NCI-H2081 treated with DMSO at 0.1 percent for 48 hours (cell line): ENCODE results near the gene OR2AE1.
"Not testable (repeated sequence)": the region's sequence is repeated elsewhere in the genome, so short reads cannot be mapped to it uniquely, and the experiment has no call there.

Source experiments
- DNase-seq: peaks from one replicate; lab custom pipeline; 2025; lab: John Stamatoyannopoulos, UW

Gene OR2AE1, protein sequence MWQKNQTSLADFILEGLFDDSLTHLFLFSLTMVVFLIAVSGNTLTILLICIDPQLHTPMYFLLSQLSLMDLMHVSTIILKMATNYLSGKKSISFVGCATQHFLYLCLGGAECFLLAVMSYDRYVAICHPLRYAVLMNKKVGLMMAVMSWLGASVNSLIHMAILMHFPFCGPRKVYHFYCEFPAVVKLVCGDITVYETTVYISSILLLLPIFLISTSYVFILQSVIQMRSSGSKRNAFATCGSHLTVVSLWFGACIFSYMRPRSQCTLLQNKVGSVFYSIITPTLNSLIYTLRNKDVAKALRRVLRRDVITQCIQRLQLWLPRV

DNA sequence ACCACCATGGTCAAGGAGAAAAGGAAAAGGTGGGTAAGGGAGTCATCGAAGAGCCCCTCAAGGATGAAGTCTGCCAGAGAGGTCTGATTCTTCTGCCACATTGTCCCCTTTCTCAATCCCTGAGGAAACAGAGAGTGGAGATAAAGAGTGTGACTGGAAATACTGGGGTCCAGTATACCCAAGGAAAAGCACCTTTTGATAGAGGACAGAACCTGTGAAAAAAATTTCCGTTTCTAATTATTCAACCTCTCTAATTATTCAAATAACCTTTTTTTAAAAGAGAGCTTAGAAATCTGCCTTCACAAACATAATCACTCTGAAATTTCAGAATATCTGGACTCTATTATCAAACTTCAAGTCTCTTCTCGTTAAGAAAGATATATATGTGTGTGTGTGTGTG, at the start of gene OR2AE1:
Gene OR2AE1 (minus strand): TSS at position 101 of the 400 bp plus-strand sequence. CDS start 0 bp downstream, at position 101.
- DNase-seq = no peak

DNA sequence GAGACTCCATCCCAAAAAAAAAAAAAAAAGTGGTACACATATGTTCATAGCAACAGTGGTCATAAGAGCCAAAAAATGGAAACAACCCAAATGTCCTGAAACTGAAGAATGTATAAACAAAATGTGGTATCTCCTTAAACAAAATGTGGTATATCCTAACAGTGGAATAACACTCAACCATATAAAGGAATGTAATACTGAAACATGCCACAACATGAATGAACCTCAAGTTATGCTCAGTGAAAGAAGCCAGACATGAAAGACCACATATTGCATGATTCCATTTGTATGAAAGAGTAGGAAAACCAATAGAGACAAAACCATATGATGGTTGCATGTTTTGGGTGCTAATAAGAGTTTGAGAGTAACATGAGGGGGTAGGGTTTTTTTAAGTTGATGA, 49.5 kb upstream of the OR2AE1 start:
- no peak for DNase-seq

DNA sequence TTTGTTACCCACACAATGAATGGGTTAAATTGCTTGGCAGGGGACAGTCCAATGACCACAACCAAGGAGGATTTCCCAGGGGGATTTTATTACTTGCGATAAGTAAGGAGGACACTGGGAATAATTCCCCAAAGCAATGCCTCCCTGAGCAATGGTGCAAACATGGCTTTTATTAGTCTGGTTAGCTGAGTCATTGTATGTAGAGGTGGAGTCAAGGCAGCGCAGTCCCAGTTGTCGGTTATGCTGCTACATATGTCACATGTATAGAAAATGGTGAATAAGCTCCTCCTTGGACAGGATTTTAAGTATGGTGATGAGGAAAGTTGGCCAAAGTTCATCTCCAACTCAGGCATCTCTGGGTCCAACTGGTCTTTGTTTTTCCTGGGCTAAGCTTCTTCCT, 46.4 kb upstream of the OR2AE1 start:
- no peak for DNase-seq

DNA sequence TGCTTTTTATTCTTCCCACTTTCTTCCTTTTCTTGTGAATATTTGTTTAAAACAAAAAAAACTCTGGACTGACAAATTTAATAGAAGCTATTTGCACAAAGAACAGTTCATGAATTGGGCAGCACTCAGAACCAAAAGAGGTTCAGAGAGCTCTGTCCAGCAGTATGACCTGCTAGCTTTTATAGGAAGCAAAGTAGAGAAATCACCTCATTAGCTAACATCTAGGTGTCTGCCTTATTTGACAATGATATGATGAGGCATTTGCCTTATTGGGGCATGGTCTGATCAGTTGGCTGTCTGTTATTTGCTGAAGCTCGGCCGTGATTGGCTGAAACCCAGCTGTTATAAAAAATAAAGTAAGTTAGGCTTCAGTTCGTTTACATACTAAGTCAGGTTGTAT, 43.3 kb upstream of the OR2AE1 start:
- DNase-seq = no peak

DNA sequence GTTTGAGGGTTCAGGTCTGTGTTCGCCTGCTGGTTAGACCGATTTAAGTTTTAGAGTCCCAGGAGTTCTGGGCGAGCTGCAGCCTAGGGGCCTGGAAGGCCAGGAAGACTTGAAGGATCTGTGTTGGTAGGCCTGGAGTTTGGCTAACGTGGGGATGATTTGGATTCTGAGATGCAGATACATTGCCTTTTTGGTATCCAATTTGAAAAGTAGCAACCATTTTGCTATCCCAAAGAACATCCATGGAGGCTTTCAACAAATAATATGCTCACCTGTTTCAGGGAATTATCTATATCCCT, 42.9 kb upstream of the OR2AE1 start:
- DNase-seq = no peak

DNA sequence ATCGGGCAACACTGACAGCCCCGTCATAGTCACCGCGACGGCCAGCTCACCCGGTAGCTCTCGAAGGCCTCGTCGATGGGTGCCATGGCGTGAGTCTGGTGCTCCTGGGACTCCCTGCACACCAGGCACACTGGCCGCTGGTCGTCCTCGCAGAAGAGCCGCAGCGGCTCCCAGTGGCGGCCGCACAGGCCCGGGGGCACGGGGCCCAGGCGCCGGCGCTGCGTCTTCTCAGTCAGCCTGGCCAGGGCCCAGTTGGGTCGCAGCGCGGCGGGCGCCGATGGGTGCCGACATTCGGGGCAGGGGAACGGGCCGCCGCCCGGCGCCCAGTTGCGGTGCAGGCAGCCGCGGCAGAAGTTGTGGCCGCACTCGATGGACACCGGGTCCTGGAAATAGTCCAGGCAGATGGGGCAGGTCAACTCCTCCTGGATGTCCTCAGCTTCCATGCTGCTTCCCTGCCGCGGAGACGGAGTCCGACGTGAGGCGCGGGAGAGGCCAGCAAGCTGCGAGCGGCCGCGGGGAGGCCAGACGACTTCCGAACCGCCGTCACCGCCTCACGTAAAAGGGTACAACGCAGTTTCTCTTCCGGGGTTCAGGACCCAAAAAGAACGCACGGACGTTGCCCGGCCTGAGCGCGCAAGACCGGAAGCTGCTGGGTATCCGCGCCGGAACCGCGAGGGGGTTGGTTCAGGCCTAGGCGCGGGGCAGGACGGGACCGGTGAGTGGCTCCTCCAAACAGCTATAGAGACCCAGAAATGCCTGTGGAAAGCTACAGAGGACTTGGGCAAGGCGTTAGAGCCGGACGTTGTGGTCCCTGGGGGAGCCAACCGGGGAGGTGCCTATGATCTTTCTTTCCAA, 42.4 kb upstream of the OR2AE1 start, which contains the start of gene TRIM4:
Gene TRIM4 (minus strand): TSS at position 572 of the 855 bp plus-strand sequence. CDS start 129 bp downstream, at position 443.
- DNase-seq = peak; percentile 72

DNA sequence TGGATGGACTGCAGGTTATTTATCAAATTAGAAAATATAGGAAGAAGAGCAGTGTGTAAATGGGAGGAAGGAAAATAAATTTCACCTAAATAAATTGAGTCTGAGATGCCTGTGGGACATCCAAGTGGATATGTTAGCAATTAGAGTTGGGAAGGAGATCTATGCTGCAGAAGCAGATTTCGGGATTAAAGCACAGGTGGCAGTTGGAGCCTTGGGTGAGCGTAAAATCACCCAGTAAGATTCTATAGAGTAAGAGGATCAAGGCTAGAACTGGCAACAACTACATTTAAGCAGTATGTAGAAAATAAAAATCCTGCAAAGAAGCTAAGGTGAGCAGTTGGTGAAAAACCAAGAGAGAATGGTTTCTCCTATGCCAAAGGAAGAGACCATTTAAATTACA, 34.1 kb upstream of the OR2AE1 start:
- DNase-seq = no peak

DNA sequence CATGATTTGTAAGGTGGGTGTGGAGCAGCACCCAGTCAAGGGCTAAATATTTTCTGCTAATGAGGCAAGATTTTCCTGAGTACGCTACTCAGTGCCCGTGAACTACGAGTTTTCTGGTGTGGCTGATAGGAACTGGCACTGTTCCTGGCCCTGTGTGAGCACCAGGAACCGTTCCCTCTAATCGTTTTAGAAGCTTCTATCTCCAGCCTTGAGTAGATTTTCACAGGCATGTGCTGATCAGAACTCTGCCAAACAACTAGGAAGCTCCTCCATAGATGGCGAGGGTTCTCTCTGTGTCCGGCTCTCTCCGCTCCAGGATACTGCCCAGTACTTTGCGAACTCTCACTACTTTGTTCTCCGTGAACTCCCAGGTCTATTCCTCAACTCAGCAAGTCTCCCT, 24.7 kb upstream of the OR2AE1 start:
- no peak for DNase-seq

DNA sequence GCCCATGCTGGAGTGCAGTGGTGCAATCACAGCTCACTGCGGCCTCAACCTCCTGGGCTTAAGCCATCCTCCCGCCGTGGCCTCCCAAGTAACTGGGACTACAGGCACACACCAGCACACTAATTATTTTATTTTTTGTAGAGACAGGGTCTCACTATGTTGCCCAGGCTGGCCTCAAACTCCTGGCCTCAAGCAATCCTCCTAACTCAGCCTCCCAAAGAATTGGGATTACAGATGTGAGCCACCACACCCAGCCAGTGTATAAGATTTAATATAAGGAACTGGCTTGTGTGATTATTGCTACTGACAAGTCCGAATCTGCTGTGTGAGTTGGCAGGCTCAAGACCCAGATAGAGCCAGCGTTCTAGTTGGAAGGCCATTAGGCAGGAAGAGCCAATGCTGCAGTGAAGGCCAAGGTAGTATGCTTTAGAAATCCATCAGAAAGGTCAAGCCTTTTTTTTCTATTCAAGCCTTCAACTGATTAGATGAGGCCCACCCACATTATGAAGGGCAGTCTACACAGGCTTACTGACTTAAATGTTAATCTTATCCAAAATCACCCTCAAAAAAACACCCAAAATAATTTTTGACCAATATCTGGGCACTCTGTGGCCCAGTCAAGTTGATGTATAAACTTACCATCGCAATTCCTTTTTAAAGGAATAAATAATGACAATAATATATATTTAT, 23.1 kb upstream of the OR2AE1 start:
- no peak for DNase-seq

DNA sequence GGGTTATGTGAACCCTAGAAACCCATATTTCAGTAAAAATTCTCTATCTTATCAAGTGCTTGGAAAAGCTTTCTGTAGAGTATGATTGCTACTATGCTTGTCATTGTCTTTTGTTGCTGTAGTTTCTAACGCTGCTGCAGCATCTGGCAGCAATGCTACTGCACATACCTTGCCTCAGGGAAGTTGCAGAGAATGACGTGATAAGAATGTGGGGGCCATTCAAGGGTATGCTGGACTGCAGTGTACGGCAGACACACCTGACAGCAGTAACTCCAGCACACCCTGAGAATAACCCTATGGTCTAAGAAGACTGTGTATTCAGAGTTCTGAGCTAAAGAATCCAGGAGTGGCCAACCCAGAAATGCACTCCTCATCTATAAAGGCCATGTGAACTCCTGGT, 22.0 kb upstream of the OR2AE1 start:
- no peak for DNase-seq

DNA sequence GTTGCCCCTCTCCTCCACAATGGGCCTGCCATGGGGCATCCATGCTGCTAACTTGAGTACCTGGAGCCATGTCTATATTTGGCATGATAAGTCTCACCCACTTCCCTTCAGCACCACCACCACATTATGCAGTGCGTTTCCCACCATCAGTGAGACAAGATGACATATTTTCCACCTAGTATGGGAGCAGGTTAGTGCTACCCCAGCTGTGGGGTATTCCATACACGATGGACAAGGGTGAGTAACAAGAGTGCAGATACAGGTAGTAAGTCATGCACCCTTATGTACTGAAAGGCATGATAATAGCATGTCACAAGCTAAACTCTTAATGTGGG, 21.2 kb upstream of the OR2AE1 start:
- DNase-seq = no peak

DNA sequence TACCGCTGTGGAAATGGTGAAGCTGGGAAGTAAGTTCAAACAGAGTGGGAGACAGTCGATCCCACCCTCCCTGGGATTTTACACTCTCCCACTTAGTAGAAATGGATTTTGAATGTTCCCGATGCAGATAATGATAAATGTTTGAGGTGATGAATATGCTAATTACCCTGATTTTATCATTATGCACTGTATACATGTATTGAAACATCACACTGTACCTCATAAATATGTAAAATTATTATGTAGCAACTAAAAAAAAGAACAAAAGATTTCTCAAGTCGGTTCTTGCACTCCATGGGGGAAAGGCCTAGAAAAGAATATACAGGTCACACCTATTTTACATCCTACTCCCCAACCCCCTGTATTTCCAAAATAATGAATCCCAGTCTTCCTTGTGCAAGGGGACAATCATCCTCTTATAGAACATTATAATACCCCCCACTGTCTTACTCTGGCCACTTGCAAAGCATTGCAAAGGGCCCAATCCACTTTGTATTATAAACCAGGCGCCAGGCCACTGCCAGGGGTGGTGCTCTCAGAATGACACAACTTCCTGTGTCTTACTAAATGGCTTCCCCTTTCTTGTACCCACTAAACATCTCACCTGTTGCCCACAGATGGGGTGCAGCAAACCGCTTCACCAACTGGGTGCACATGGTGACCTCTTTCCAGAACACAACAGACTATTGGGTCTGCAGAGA, 20.6 kb upstream of the OR2AE1 start:
- DNase-seq = no peak

DNA sequence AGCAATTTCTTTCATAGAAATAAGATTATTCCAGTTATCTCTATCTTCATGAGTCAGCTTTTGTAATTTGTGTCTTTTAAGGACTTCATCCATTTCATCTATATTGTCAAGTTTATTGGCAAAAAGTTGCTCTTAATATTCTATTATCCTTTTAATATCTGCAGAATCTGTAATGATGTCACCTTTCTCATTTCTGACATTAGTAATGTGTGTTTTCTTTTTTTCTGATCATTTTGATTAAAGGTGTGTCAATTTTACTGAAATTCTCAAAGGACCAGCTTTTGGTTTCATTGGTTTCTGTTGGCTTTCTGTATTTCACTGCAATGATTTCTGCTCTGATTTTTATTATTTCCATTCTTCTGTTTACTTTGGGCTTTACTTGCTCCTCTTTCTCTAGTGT, 17.9 kb upstream of the OR2AE1 start:
- no peak for DNase-seq

DNA sequence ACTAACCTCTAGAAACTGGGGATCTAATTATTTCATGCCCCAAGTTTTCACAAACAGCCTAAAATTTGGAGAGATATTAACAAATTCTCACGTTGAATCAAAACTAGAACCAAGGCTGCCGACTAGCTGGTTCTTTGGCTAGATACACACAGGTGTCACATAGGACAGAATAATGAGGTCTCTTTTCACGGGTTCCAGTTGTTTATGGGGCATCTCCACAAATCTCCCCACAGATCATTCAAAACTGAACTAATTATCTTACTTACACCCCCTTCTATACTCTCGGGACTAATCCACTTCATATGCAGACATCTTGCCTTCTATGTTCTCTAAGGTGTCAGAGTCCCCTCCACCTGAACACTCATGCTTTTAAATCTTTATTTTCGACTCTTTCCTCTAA, 16.4 kb upstream of the OR2AE1 start:
- no peak for DNase-seq

DNA sequence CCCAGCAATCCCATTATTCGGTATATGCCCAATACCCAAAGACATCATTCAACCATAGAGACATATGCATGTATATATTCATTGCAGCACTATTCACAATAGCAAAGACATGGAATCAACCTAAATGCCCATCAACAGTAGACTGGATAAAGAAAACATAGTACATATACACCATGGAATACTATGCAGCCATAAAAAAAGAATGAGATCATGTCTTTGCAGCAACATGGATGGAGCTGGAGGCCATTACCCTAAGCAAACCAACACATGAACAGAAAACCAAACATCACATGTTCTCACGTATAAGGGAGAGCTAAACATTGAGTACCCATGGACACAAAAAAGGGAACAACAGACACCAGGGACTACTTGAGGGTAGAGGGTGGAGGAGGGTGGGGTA, 13.5 kb upstream of the OR2AE1 start:
- not testable (repeated sequence) for DNase-seq

DNA sequence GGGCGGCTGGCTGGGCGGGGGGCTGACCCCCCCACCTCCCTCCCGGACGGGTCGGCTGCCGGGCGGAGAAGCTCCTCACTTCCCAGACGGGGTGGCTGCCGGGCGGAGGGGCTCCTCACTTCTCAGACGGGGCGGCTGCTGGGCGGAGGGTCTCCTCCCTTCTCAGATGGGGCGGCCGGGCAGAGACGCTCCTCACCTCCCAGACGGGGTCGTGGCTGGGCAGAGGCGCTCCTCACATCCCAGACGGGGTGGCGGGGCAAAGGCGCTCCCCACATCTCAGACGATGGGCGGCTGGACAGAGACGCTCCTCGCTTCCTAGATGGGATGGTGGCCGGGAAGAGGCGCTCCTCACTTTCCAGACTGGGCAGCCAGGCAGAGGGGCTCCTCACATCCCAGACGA, 11.5 kb upstream of the OR2AE1 start:
- not testable (repeated sequence) for DNase-seq

DNA sequence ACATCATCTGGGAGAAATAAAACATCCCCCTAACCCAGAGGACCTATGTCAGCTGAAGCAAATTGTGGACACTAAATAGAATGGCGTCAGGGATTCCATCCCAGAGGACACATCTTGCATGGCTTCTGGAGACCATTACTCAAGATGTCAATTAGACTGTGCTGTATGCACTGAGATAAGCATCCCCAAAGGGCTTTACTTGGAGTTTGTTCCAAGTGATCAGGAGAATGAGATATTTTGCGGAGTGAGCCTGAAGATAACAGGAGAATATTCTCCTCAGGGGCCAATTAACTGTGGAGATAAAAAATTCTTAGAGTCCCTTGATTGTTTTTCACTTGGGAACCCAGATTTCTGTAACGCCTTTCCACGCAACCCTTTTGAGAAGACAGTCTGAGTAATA, 4.5 kb upstream of the OR2AE1 start:
- DNase-seq = no peak

DNA sequence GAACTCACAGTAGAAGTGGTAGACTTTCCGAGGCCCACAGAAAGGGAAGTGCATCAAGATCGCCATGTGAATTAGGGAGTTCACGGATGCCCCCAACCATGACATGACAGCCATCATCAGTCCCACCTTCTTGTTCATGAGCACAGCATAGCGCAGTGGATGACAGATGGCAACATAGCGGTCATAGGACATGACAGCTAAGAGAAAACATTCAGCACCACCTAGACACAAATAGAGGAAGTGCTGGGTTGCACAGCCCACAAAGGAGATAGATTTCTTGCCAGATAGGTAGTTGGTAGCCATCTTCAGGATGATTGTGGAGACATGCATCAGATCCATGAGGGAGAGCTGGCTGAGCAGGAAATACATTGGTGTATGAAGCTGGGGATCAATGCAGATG, 342 bp downstream of the OR2AE1 start:
- DNase-seq = no peak

DNA sequence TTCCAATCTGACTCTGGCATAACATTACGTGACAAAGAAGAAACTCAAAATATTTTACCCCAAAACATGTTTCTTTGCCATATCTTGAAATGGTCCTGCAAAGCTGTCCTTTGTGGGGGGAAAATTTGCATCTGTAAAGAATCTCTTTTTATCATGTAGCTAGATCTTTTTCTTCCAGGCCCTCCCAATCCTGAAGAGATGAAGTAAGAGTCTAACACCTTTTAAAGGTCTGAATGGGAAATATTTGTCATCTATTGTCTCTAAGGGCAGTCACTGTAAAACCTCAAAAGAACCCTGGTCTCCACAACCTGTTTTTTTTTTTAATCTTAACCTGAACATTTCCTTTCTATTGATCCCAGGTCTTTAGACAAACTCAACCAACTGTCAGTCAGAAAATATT, 8.6 kb downstream of the OR2AE1 start:
- no peak for DNase-seq

DNA sequence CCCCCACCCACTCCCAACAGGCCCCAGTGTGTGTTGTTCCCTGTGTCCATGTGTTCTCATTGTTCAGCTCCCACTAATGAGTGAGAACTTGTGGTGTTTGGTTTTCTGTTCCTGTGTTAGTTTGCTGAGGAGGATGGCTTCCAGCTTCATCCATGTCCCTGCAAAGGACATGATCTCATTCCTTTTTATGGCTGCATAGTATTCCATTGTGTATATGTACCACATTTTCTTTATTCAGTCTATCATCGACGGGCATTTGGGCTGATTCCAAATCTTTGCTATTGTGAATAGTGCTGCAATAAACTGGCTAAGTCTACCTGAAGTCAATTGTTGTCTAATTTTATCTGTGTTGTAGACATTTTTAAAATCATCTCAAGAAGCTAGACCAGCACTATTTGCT, 9.4 kb downstream of the OR2AE1 start:
- not testable (repeated sequence) for DNase-seq

DNA sequence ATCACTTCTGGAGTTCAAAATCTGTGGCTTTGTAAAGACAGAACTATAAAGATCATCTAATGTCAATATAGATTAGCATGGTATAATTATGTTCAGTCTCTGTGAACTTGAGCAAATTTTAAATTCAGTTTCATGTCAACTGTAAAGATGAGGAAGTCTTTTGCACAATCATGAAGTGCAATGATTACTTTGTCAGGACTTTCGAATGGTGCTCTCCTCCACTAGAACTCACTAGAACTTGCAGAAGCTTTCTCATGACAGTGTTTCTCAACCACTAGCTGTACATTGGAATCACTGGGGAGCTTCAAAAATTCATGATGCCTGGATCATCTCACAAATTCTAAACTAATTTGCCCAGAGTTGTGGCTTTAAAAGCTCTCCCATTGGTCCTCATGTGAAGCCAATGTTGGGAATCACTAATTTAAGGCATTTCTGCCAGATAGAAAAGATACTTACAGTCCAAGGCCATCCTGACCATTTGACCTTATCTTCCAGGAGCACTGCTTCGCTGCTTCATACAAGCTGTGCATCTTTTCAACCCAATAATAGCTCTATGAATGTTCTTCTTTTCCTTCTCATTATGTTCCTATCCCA, 12.9 kb downstream of the OR2AE1 start:
- no peak for DNase-seq
